Ascending aorta (tissue), 2 donors: ENCODE results near the gene IQUB. TPM values are rescaled to one million over a fixed set of nuclear protein-coding genes. Genes with fewer than 3 reads are reported as not detected.
"Not testable (repeated sequence)": the region's sequence is repeated elsewhere in the genome, so short reads cannot be mapped to it uniquely, and the experiment has no call there.

Experiments used
- DNase-seq, 2 donors: peaks; one replicate each; pipeline ENCODE4 v3.0.0-alpha.2; 2019; ENCODE audit warnings: low spot score in 2 of 2
- H3K27ac ChIP-seq, 2 donors: fragments of 200-600 bp; sonication (generic); one replicate each; pipeline ENCODE4 v1.5.1; 2016 to 2017; ENCODE audit warnings: mild to moderate bottlenecking in 1 of 2
- H3K27me3 ChIP-seq: fragments of 200-600 bp; sonication (generic); one replicate; pipeline ENCODE4 v1.5.1; 2017
- H3K36me3 ChIP-seq, 2 donors: fragments of 200-600 bp; sonication (generic); one replicate each; pipeline ENCODE4 v1.5.1; 2016
- H3K4me1 ChIP-seq, 2 donors: fragments of 200-600 bp; sonication (generic); one replicate each; pipeline ENCODE4 v1.5.1; 2016 to 2017; ENCODE audit warnings: mild to moderate bottlenecking in 1 of 2
- H3K4me3 ChIP-seq, 2 donors: fragments of 200-600 bp; sonication (generic); one replicate each; pipeline ENCODE4 v1.5.1; 2016 to 2017; ENCODE audit warnings: mild to moderate bottlenecking in 1 of 2
- H3K9me3 ChIP-seq, 2 donors: fragments of 200-600 bp; sonication (generic); one replicate each; pipeline ENCODE4 v1.5.1; 2016
- intact Hi-C: fragments of 100-400 bp; cut with DNase I; formaldehyde crosslinking; loops from one replicate; pipeline ENCODE4 v1.15.1; 2023
- total RNA-seq: library from RNA; depleted of rRNA; stranded (reverse); fragments of >200 nt; gene quantifications from one replicate; pipeline ENCODE4 v1.1.0, GENCODE V29; 2016
- TF ChIP-seq, protein P1 (sequence below), 3 experiments: fragments of 200-600 bp in 2 of 3; fragments of 450-650 bp in 1 of 3; sonication (generic) in 2 of 3; IDR thresholded peaks; one replicate each; pipeline ENCODE4 v1.5.1; 2016 to 2019; ENCODE audit warnings: antibody characterized with exemption in 3 of 3, mild to moderate bottlenecking in 1 of 3, moderate library complexity in 1 of 3

The IQUB gene
- total RNA-seq, 1 donor from 2014 or later, result not detected

DNA sequence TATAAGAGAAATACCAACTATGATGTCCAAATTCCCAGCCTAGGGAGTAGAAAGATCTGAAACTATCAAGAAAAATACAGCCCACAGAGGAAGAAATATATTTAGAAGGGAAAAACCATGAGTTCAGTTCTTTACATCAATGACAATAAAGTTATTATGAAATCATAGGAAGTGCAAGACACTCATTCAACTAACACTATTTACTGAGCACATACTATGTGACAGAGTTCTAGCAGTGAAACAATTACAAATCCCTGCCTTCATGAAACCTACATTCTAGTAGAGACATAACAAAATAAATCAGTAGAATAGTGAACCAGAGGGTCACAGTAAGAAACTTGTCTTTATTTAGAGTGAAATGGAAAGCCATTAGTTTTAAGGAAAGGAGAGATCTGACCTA is 21.1 kb upstream of the IQUB start:
- Histone ChIP-seq H3K27me3 (no peaks in the 10 kb centered on the region), H3K36me3 (peaks cover 0 to 5% of the 10 kb centered on the region in 2 donors), H3K9me3 (no peaks in the 10 kb centered on the region), H3K4me1 (peaks cover 0 to 12% of the 10 kb centered on the region in 2 donors), H3K4me3 (no peak overlapping the region), H3K27ac (no peak overlapping the region)
- intact Hi-C loops, result loop anchor here (5.0 kb wide), 1 partner anchor 1372 kb away; the partner anchor contains the start of gene POT1
- DNase-seq, result no peak
- TF ChIP-seq, protein P1, sequence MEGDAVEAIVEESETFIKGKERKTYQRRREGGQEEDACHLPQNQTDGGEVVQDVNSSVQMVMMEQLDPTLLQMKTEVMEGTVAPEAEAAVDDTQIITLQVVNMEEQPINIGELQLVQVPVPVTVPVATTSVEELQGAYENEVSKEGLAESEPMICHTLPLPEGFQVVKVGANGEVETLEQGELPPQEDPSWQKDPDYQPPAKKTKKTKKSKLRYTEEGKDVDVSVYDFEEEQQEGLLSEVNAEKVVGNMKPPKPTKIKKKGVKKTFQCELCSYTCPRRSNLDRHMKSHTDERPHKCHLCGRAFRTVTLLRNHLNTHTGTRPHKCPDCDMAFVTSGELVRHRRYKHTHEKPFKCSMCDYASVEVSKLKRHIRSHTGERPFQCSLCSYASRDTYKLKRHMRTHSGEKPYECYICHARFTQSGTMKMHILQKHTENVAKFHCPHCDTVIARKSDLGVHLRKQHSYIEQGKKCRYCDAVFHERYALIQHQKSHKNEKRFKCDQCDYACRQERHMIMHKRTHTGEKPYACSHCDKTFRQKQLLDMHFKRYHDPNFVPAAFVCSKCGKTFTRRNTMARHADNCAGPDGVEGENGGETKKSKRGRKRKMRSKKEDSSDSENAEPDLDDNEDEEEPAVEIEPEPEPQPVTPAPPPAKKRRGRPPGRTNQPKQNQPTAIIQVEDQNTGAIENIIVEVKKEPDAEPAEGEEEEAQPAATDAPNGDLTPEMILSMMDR (IDR thresholded peaks at IDR 0.05), result no peak

DNA sequence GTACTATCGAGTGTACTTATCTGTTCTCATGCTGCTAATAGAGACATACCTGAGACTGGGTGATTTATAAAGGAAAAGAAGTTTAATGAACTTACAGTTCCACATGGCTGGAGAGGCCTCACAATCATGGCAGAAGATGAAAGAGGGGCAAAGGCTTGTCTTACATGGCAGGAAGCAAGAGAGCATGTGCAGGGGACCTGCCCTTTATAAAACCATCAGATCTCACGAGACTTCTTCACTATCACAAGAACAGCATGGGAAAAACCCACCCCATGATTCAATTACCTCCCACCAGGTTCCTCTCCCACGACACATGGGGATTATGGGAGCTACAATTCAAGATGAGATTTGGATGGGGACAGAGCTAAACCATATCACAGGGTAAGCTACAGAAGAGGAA is 18.8 kb upstream of the IQUB start:
- Histone ChIP-seq H3K9me3 (no peaks in the 10 kb centered on the region), H3K36me3 (peaks cover 10 to 19% of the 10 kb centered on the region in 2 donors), H3K27me3 (no peaks in the 10 kb centered on the region), H3K4me3 (no peak overlapping the region), H3K4me1 (peaks cover 2 to 7% of the 10 kb centered on the region in 2 donors), H3K27ac (no peak overlapping the region)
- TF ChIP-seq, protein P1 (IDR thresholded peaks at IDR 0.05), result no peak
- intact Hi-C loops, result no loop called here
- DNase-seq, result no peak

DNA sequence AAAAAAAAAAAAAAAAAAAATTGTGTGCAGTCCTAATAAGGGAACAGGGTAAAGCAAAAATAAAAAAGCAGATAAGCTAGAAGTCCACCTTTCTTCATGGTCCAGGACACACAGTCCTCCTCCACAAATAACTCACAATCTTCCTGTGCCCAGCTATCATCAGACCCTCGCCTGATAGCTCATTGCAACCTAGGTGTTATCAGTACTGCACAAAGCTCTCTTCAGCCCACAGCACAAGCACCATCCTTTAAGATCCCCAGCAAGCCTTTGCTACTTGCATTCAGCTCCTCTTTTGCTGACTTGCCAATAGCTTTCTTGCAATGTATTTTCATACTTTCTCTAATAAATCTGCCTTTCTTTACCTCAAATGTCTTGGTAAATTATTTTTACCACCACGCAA is 18.2 kb upstream of the IQUB start:
- intact Hi-C loops, result no loop called here
- no peak for DNase-seq
- Histone ChIP-seq H3K27me3 (no peaks in the 10 kb centered on the region), H3K4me1 (peaks cover 2 to 7% of the 10 kb centered on the region in 2 donors), H3K36me3 (peaks cover 10 to 19% of the 10 kb centered on the region in 2 donors), H3K27ac (no peak overlapping the region), H3K4me3 (no peak overlapping the region), H3K9me3 (no peaks in the 10 kb centered on the region)
- TF ChIP-seq, protein P1 (IDR thresholded peaks at IDR 0.05), result no peak

DNA sequence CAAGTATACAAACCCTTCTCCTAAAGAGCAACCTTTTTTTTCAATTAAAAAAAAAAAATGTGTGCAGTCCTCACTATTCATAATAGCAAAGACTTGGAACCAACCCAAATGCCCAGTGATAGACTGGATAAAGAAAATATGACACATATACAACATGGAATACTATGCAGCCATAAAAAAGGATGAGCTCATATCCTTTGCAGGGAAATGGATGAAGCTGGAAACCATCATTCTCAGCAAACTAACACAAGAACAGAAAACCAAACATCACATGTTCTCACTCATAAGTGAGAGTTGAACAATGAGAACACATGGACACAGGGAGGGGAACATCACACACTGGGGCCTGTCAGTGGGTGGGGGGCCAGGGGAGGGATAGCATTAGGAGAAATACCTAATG is 17.7 kb upstream of the IQUB start:
- H3K4me3 ChIP-seq, H3K9me3 ChIP-seq, intact Hi-C loops, H3K27ac ChIP-seq, H3K4me1 ChIP-seq, H3K27me3 ChIP-seq, DNase-seq: not testable (repeated sequence)
- peaks cover 10 to 19% of the 10 kb centered on the region in 2 donors for H3K36me3 ChIP-seq

DNA sequence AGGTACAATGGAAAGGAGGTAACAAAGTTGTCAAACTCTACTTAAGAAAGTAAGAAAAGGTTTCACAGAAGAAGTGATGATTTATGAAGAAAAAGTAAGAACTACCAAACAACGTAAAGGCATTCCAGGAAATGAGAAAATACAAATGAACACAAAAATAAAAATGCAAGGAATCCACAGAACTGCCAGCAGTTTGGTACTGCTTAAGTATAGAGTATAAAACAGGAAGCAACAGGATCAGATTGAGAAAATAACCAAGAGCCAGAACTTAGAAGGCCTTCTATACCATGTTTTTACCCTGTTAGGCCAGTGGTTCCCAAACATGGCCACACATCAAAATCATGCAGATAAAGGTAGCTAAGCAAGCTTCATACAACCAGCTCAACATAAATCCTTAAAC is 14.0 kb upstream of the IQUB start:
- Histone ChIP-seq H3K36me3 (peaks cover 10 to 19% of the 10 kb centered on the region in 2 donors), H3K4me1 (peaks cover 0 to 2% of the 10 kb centered on the region in 2 donors)
- intact Hi-C loops, result no loop called here

DNA sequence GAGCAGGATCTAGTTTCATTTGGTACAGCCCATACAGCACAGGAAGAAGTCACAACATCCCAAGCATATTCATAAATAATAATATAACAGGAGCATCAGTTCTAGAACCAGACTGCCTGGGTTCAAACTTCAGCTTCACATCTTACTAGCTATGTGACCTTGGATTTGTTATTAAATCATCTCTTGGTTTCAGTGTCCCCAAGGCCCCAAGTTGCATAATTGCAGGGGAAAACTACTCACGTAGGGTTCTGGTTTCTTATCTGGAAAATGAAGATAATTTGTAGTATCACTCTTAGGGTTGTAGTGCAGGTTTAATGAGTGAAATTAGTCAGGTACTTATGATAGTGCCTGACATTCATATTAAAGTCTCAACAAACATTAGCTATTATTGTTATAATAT is 5.5 kb upstream of the IQUB start:
- Histone ChIP-seq H3K4me3 (no peak overlapping the region), H3K9me3 (no peaks in the 10 kb centered on the region), H3K4me1 (peaks cover 0 to 2% of the 10 kb centered on the region in 2 donors), H3K27ac (no peak overlapping the region), H3K27me3 (no peaks in the 10 kb centered on the region), H3K36me3 (peaks cover 2 to 3% of the 10 kb centered on the region in 2 donors)
- TF ChIP-seq, protein P1 (IDR thresholded peaks at IDR 0.05), result no peak
- DNase-seq, result no peak
- intact Hi-C loops, result loop anchor here (5.0 to 10.0 kb wide), 3 partner anchors 43 to 1395 kb away; partner anchors contain the start of genes AASS and FEZF1

More for the DNA sequence above, 14.0 kb upstream of the IQUB start:
- H3K4me3 ChIP-seq, result no peak overlapping the region
- no peak overlapping the region for H3K27ac ChIP-seq
- H3K27me3 ChIP-seq, result no peaks in the 10 kb centered on the region
- DNase-seq, result no peak
- TF ChIP-seq, protein P1 (IDR thresholded peaks at IDR 0.05), result no peak
- no peaks in the 10 kb centered on the region for H3K9me3 ChIP-seq
